Chondrocyte (in vitro differentiated cells): ENCODE results near the gene ATP6AP2. TPM values are rescaled to one million over a fixed set of nuclear protein-coding genes. Genes with fewer than 3 reads are reported as not detected.

ENCODE experiments used
- DNase-seq: peaks from one replicate; pipeline ENCODE4 v3.0.0; 2021; ENCODE audit warnings: mixed read lengths, low spot score
- H3K27ac Mint-ChIP-seq: one replicate; pipeline ENCODE4 v1.8.0; 2021; ENCODE audit warnings: mild to moderate bottlenecking, moderate library complexity, mixed read lengths; ENCODE audit not compliant: unreplicated experiment
- H3K27me3 Mint-ChIP-seq: 2 replicates; pipeline ENCODE4 v1.8.0; 2021; ENCODE audit warnings: low read depth, mixed read lengths
- H3K36me3 Mint-ChIP-seq: 2 replicates; pipeline ENCODE4 v1.8.0; 2021; ENCODE audit warnings: low read depth, mixed read lengths
- H3K4me1 Mint-ChIP-seq: 2 replicates; pipeline ENCODE4 v1.8.0; 2021; ENCODE audit warnings: low read depth, mild to moderate bottlenecking, mixed read lengths
- H3K4me3 Mint-ChIP-seq: one replicate; pipeline ENCODE4 v1.8.0; 2021; ENCODE audit warnings: mild to moderate bottlenecking, moderate library complexity, mixed read lengths; ENCODE audit not compliant: unreplicated experiment
- H3K9me3 Mint-ChIP-seq: 2 replicates; pipeline ENCODE4 v1.8.0; 2021; ENCODE audit warnings: low read depth, mixed read lengths
- CTCF ChIP-seq: fragments of 200-600 bp; sonication (generic); IDR thresholded peaks from 2 replicates; pipeline ENCODE4 v1.5.0; 2021; ENCODE audit warnings: antibody characterized with exemption, mild to moderate bottlenecking, moderate library complexity
- total RNA-seq: library from RNA; stranded (reverse); gene quantifications from 3 replicates; pipeline ENCODE4 v1.2.1, GENCODE V29; 2021

ATP6AP2 gene
- total RNA-seq, 1 donor from 2014 or later = 163 TPM

GRCh38 chrX:40544343-40545266 lies 36.2 kb upstream of the ATP6AP2 start:
- peaks cover 2% of the 10 kb centered on the region for H3K9me3 Mint-ChIP-seq
- DNase-seq = no peak
- no peak overlapping the region for H3K4me3 Mint-ChIP-seq
- no peak overlapping the region for H3K27ac Mint-ChIP-seq
- peaks cover 31% of the 10 kb centered on the region for H3K4me1 Mint-ChIP-seq
- no peak for TF ChIP-seq CTCF
- H3K27me3 Mint-ChIP-seq = no peaks in the 10 kb centered on the region
- no peaks in the 10 kb centered on the region for H3K36me3 Mint-ChIP-seq

- no peaks in the 10 kb centered on the region for H3K27me3 Mint-ChIP-seq
- H3K9me3 Mint-ChIP-seq = peaks cover 2% of the 10 kb centered on the region
- H3K4me3 Mint-ChIP-seq = no peak overlapping the region
- no peak for TF ChIP-seq CTCF
- H3K36me3 Mint-ChIP-seq = no peaks in the 10 kb centered on the region
- H3K27ac Mint-ChIP-seq = no peak overlapping the region
- no peak for DNase-seq
- H3K4me1 Mint-ChIP-seq = peaks cover 29% of the 10 kb centered on the region
These were observed 33.9 kb upstream of the ATP6AP2 start for GRCh38 chrX:40546870-40547269.

GRCh38 chrX:40550066-40550465 lies 30.7 kb upstream of the ATP6AP2 start:
- no peak overlapping the region for H3K4me3 Mint-ChIP-seq
- DNase-seq = no peak
- TF ChIP-seq CTCF = no peak
- H3K27ac Mint-ChIP-seq = no peak overlapping the region
- peaks cover 2% of the 10 kb centered on the region for H3K9me3 Mint-ChIP-seq
- no peaks in the 10 kb centered on the region for H3K36me3 Mint-ChIP-seq
- no peaks in the 10 kb centered on the region for H3K27me3 Mint-ChIP-seq
- H3K4me1 Mint-ChIP-seq = peaks cover 17% of the 10 kb centered on the region

GRCh38 chrX:40552768-40553167 lies 28.0 kb upstream of the ATP6AP2 start:
- Mint-ChIP-seq H3K27ac (no peak overlapping the region), H3K36me3 (no peaks in the 10 kb centered on the region), H3K4me1 (peaks cover 8% of the 10 kb centered on the region), H3K4me3 (no peak overlapping the region), H3K27me3 (no peaks in the 10 kb centered on the region), H3K9me3 (no peaks in the 10 kb centered on the region)
- DNase-seq = no peak
- peak; percentile 70 for TF ChIP-seq CTCF

- no peak for DNase-seq
- no peaks in the 10 kb centered on the region for H3K27me3 Mint-ChIP-seq
- no peaks in the 10 kb centered on the region for H3K4me1 Mint-ChIP-seq
- no peaks in the 10 kb centered on the region for H3K36me3 Mint-ChIP-seq
- H3K4me3 Mint-ChIP-seq = no peak overlapping the region
- no peak overlapping the region for H3K27ac Mint-ChIP-seq
- TF ChIP-seq CTCF = no peak
- no peaks in the 10 kb centered on the region for H3K9me3 Mint-ChIP-seq
These were observed 22.2 kb upstream of the ATP6AP2 start for GRCh38 chrX:40558590-40558989.
